GM12865 (cell line): ENCODE measurements around the gene SH3PXD2B.
A peak's percentile ranks its signal among the peaks of the same experiment; 100 is the strongest.
"Not testable (repeated sequence)": the region's sequence is repeated elsewhere in the genome, so short reads cannot be mapped to it uniquely, and the experiment has no call there.

ENCODE experiments used
- DNase-seq: peaks from one replicate; pipeline ENCODE4 v3.0.0; 2010; ENCODE audit warnings: low read depth
- H3K4me3 ChIP-seq: 2 replicates; pipeline ENCODE4 v1.5.1; 2011; ENCODE audit warnings: mild to moderate bottlenecking, low read depth, low read length, control low read depth
- TF ChIP-seq, protein P1 (sequence below): IDR thresholded peaks from 2 replicates; pipeline ENCODE4 v1.5.1; 2011; ENCODE audit warnings: low read length, control low read depth, low read depth, inconsistent platforms; ENCODE audit not compliant: insufficient read depth; ENCODE audit errors: missing control alignments

SH3PXD2B gene

DNA sequence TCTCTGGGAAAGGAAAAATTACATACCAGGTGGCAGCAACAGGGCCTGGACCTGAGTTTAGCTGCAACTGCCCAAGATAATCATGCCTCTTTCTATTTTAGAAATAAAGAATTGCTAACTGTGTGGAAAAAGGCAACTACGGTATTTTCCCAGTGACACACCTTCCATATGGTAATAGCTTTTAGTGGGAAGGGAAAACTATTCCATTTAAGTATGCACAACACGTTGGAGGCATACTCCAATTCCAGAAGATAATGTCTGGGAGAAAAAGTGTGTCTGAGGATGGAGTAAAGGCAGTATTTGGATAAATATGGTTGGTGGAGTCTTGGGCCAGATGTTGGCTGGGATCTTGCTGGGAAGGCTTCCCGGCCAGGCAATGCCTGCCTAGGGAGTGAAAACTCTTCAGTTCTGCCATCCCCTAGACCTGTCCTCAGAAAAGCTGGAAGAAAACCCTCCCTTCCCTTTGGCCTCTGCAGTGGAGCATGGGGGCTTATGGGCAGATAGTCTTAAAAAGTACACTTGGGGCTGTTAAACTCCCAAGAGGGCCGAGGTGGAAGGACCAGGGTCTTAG lies 40.6 kb downstream of the SH3PXD2B start:
- TF ChIP-seq, protein P1, sequence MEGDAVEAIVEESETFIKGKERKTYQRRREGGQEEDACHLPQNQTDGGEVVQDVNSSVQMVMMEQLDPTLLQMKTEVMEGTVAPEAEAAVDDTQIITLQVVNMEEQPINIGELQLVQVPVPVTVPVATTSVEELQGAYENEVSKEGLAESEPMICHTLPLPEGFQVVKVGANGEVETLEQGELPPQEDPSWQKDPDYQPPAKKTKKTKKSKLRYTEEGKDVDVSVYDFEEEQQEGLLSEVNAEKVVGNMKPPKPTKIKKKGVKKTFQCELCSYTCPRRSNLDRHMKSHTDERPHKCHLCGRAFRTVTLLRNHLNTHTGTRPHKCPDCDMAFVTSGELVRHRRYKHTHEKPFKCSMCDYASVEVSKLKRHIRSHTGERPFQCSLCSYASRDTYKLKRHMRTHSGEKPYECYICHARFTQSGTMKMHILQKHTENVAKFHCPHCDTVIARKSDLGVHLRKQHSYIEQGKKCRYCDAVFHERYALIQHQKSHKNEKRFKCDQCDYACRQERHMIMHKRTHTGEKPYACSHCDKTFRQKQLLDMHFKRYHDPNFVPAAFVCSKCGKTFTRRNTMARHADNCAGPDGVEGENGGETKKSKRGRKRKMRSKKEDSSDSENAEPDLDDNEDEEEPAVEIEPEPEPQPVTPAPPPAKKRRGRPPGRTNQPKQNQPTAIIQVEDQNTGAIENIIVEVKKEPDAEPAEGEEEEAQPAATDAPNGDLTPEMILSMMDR: no peak
- DNase-seq: no peak
- H3K4me3 ChIP-seq: no peak overlapping the region

DNA sequence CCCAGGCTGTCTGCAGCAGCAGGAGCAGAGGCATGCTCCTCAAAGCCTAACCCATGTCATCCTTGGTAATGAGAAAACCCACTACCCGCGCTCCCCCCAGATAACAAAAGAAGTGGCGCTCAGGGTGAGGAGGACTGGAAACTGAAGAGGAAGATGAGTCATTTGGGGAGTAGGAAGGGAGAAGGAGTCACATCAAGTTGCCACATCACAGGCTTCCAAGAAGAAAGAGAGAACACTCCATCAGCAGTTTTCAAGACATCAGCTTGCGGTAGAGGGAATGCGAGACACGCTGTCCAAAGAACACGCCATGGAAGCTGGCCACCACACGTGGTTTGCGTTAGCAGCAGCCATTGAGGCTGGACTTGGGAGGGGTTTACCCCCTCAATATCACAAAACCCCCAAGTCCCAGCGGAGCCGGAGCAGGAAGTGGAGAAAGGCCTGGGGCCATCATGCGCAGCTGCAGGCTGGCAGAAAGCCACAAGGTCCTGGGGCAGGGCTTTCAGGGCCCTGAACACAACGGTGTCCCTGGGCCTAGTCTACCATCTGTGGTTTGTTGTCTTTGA lies 41.5 kb downstream of the SH3PXD2B start:
- TF ChIP-seq, protein P1: no peak

DNA sequence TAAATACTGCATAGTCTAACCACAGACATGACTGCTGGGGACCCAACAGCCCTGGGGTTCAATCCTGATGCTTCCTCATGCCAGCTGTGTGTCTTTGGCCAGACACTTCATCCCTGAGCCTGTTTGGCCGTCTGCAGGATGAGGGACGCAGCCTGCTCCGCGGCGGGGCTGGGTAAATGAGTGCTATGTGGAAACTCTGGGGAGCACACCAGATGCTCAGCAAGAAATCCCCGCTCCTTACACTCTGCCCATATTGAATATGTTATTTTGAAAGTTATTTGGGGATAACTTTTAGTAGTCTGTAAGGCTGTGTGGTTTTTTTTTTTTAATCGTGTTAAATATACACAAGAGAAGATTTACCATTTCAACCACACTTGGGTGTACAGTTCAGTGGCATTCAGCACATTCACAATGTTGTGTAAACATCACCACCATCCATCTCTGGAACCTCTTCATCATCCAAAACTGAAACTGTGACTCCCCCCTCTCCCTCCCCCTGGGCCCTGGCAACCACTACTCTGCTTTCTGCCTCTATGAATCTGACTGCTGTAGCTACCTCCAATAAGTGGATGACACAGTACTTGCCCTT lies 42.7 kb downstream of the SH3PXD2B start:
- no peak for DNase-seq
- no peak overlapping the region for H3K4me3 ChIP-seq
- TF ChIP-seq, protein P1: no peak

More for the DNA sequence above, 41.5 kb downstream of the SH3PXD2B start:
- no peak for DNase-seq
- H3K4me3 ChIP-seq: no peak overlapping the region

- TF ChIP-seq, protein P1: no peak
- DNase-seq: no peak
- H3K4me3 ChIP-seq: no peak overlapping the region
Measured at GRCh38 chr5:172410662-172411483, 43.5 kb downstream of the SH3PXD2B start.

DNA sequence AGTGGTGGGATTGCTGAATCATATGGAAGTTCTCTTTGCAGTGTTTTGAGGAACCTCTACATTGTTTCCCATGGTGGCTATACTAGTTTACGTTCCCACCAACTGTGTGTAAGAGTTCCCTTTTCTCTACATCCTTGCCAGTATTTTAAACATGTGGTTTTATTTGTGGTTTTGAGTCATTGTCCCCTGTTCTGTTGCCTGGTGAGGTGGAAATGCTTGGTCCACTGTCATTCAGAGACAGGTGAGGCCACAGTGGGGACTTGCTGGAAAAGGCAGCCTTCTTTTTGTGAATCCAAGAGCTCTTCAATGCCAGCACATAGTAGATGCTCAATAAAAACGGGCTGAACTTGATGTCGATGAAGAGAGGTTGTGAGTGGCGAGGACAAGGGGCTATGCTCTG lies 44.2 kb downstream of the SH3PXD2B start:
- TF ChIP-seq, protein P1: no peak
- H3K4me3 ChIP-seq: no peak overlapping the region
- DNase-seq: peak; percentile 20

GRCh38 chr5:172409477-172409876 lies 44.8 kb downstream of the SH3PXD2B start:
- not testable (repeated sequence) for H3K4me3 ChIP-seq, DNase-seq

GRCh38 chr5:172407822-172408221 lies 46.5 kb downstream of the SH3PXD2B start:
- TF ChIP-seq, protein P1: no peak
- no peak overlapping the region for H3K4me3 ChIP-seq
- no peak for DNase-seq
